ENCODE results near the gene GLTPD2. TPM values are rescaled to one million over a fixed set of nuclear protein-coding genes. Genes with fewer than 3 reads are reported as not detected.

GLTPD2 gene
- polyA plus RNA-seq: 10 to 100 TPM in 3 of 4 donors, 1 to 10 TPM in 1; 4.2 to 49.4 (median 33.8) TPM
- long read RNA-seq, donor 1: 0 reads
- long read RNA-seq, donor 2, transcript GLTPD2-201 (4 exons, 1,023 nt): major isoform, 11 of 11 reads
- long read RNA-seq, donor 2, partial matches to known transcripts: 0 of 11 reads
- long read RNA-seq, donor 2, other reads (novel, unspliced or antisense): 0 of 11 reads
- long read RNA-seq, donor 3, transcript GLTPD2-201 (4 exons, 1,023 nt): major isoform, 18 of 31 reads
- long read RNA-seq, donor 3, partial matches to known transcripts: 13 of 31 reads
- long read RNA-seq, donor 3, other reads (novel, unspliced or antisense): 0 of 31 reads
- long read RNA-seq, donor 4: 0 reads
- long read RNA-seq, donor 5, partial matches to known transcripts: 5 of 9 reads
- long read RNA-seq, donor 5, other reads (novel, unspliced or antisense): 0 of 9 reads
- long read RNA-seq, donor 6, transcript GLTPD2-201 (4 exons, 1,023 nt): major isoform, 9 of 15 reads
- long read RNA-seq, donor 6, partial matches to known transcripts: 6 of 15 reads
- long read RNA-seq, donor 6, other reads (novel, unspliced or antisense): 0 of 15 reads
- long read RNA-seq, donor 7: 0 reads
- long read RNA-seq, donor 8: 0 reads
- long read RNA-seq, donor 9, transcript GLTPD2-201 (4 exons, 1,023 nt): major isoform, 6 of 6 reads
- long read RNA-seq, donor 9, partial matches to known transcripts: 0 of 6 reads
- long read RNA-seq, donor 9, other reads (novel, unspliced or antisense): 0 of 6 reads
- long read RNA-seq, donor 10, partial matches to known transcripts: 0 of 4 reads
- long read RNA-seq, donor 10, other reads (novel, unspliced or antisense): 0 of 4 reads

DNA sequence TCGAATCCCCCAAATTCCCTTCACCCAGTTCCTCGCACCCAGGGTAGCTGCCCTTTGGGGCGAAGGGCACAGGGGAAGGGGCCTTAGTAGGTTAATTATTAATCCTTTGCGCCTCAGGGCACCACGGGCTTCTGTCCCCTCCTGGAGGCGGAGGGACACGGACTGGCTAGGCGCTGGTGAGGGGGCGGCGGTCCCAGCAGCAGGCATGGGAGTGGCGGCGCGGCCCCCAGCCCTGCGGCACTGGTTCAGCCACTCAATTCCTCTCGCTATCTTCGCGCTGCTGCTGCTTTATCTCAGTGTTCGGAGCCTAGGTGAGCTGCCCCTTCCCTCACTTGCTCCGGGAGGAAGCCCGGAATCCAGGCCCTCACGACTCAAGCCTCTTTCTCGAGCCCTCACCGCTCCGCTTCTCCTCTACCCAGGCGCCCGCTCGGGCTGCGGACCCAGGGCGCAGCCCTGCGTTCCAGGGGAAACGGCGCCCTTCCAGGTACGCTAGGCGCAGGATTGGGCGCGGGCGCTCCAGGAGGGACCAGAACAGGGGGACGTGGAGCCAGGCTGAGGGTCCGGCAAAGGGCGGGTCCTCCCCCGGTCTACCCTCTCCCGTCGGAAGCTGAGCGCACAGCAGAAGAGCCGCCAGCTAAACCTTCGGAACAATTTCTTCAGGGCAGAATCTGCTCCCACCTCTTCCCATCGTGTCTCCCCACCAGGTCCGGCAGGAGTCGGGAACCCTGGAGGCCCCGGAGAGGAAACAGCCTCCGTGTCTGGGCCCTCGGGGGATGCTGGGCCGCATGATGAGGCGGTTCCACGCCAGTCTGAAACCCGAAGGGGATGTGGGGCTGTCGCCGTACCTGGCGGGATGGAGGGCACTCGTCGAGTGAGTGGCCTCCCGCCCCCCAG lies at the start of gene GLTPD2:
TSS of gene GLTPD2 (plus strand) at position 158 of the 894 bp plus-strand sequence. CDS start at position 206, 48 bp downstream.
- no peaks in the 10 kb centered on the region for H3K36me3 ChIP-seq (ENCODE audit: control insufficient read depth in 3 of 3, insufficient read depth in 2 of 3, low read depth in 1 of 3, low read length in 3 of 3)
- peak within 1 kb of the TSS; percentile 98 to 100 (median 99) for H3K27ac ChIP-seq (ENCODE audit: low read depth in 1 of 3, low read length in 2 of 3)
- FAIRE-seq: no peak
- peaks cover 0 to 30% (median 5%) of the 10 kb centered on the region in 3 donors for H3K27me3 ChIP-seq (ENCODE audit: control insufficient read depth in 3 of 3, insufficient read depth in 3 of 3, low read length in 3 of 3)
- no peaks in the 10 kb centered on the region for H3K9me3 ChIP-seq (ENCODE audit: control insufficient read depth in 2 of 2, insufficient read depth in 1 of 2, low read depth in 1 of 2, low read length in 1 of 2)
- WGBS, 3 donors: 9 to 22% (median 22%) methylated on average over 50 to 62 of the region's 62 CpGs
- DNase-seq: peak; percentile 69 to 84
- peak within 1 kb of the TSS; percentile 48 to 95 (median 87) for H3K4me3 ChIP-seq (ENCODE audit: low read depth in 1 of 3, low read length in 3 of 3)
- H3K4me1 ChIP-seq (ENCODE audit: control insufficient read depth in 3 of 3, insufficient read depth in 2 of 3, low read depth in 1 of 3, low read length in 2 of 3): peaks cover 0 to 41% (median 10%) of the 10 kb centered on the region in 3 donors

DNA sequence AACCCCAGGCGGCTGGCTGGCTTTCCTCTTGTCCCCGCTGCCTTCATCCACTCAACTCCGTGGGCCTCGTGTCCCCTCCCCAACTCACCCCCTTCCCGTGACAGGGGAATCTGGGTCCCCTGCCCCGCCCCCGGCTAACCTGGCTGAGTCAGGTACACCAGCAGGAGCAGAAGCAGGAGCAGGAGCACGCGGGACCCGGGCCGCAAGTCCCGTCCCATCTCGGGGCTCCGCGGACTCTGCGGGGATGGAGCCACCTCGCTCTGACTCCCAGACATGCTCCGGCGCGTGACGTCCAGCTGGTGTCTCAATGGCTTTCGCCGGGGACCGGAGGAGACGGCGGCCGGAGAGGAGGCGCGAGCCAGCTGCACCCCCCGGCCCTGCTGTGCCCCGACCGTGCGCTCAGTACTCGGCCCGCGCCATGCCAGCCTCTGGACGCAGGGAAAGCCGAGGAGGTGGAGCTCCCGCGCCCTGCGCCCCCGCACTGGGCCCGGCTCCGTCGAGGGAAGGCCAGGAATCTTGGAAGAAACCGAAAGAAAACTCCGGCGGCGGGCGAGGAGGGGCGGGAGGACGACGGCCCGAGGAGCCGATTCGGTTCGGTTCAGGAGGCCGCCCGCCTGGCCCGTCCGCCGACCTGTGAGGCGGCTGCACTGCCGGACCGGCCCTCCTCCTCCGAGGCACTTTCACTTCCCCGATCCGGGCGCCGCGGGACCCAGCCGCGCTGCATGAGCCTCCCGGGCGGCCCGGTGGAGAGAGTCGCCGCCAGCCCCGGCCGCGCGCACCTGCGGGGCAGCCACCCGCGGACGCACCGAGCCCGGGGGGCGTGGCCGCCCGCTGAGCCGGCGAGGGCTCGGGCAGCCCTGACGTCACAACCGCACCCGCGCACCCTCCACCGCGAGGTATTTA lies 49.4 kb upstream of the GLTPD2 start, which contains the start of the genes CXCL16 and ZMYND15:
TSS of gene CXCL16 (minus strand) at position 807 of the 903 bp plus-strand sequence. CDS start at position 218, 589 bp downstream.
TSS of gene ZMYND15 (plus strand) at position 712 of the 903 bp plus-strand sequence. CDS start 716 bp downstream, outside the sequence.
- FAIRE-seq: no peak

DNA sequence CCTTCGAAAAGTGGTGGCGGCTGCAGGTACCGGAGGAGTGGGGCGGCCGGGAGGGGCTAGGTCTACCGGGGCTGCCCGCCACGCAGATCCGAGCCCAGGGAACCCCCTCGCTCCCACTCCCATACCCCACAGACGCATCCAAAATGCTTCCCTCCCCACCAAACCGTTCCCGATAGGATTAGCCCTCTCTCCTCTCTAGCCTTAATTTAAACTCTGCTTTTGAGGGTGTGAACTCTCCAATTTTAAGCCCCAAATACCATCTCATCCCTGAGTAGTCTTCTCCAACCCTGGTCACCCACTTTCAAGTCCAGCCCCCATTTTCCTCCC lies 48.8 kb upstream of the GLTPD2 start:
- Histone ChIP-seq H3K27me3 (ENCODE audit: control insufficient read depth in 3 of 3, insufficient read depth in 3 of 3, low read length in 3 of 3) (peaks cover 0 to 38% (median 3%) of the 10 kb centered on the region in 3 donors), H3K9me3 (ENCODE audit: control insufficient read depth in 2 of 2, insufficient read depth in 1 of 2, low read depth in 1 of 2, low read length in 1 of 2) (no peaks in the 10 kb centered on the region), H3K27ac (ENCODE audit: low read depth in 1 of 3, low read length in 2 of 3) (peak overlapping the region in 2 of 3 donors; percentile 12 to 51), H3K36me3 (ENCODE audit: control insufficient read depth in 3 of 3, insufficient read depth in 2 of 3, low read depth in 1 of 3, low read length in 3 of 3) (peaks cover 0 to 16% (median 0%) of the 10 kb centered on the region in 3 donors), H3K4me1 (ENCODE audit: control insufficient read depth in 3 of 3, insufficient read depth in 2 of 3, low read depth in 1 of 3, low read length in 2 of 3) (peaks cover 0 to 25% (median 1%) of the 10 kb centered on the region in 3 donors), H3K4me3 (ENCODE audit: low read depth in 1 of 3, low read length in 3 of 3) (peak overlapping the region; percentile 55 to 79 (median 73))
- no peak for FAIRE-seq
- DNase-seq: no peak
- WGBS, 3 donors: 4 to 9% (median 6%) methylated on average over 13 of the region's 13 CpGs

More for the DNA sequence above, 49.4 kb upstream of the GLTPD2 start, which contains the start of the genes CXCL16 and ZMYND15:
- peak within 1 kb of the TSS; percentile 55 to 79 (median 73) for H3K4me3 ChIP-seq (ENCODE audit: low read depth in 1 of 3, low read length in 3 of 3)
- H3K36me3 ChIP-seq (ENCODE audit: control insufficient read depth in 3 of 3, insufficient read depth in 2 of 3, low read depth in 1 of 3, low read length in 3 of 3): peaks cover 0 to 18% (median under 1%) of the 10 kb centered on the region in 3 donors
- peaks cover 0 to 32% (median 0%) of the 10 kb centered on the region in 3 donors for H3K27me3 ChIP-seq (ENCODE audit: control insufficient read depth in 3 of 3, insufficient read depth in 3 of 3, low read length in 3 of 3)
- 0 to 1% (median 1%) methylated on average over 73 to 100 of the region's 100 CpGs for WGBS, 3 donors
- DNase-seq: peak; percentile 77 to 90
- peak within 1 kb of the TSS; percentile 55 to 84 (median 82) for H3K27ac ChIP-seq (ENCODE audit: low read depth in 1 of 3, low read length in 2 of 3)
- H3K4me1 ChIP-seq (ENCODE audit: control insufficient read depth in 3 of 3, insufficient read depth in 2 of 3, low read depth in 1 of 3, low read length in 2 of 3): peaks cover 0 to 21% (median 0%) of the 10 kb centered on the region in 3 donors
- H3K9me3 ChIP-seq (ENCODE audit: control insufficient read depth in 2 of 2, insufficient read depth in 1 of 2, low read depth in 1 of 2, low read length in 1 of 2): no peaks in the 10 kb centered on the region

GRCh38 chr17:4740584-4740983 lies 48.2 kb upstream of the GLTPD2 start:
- peaks cover 0 to 13% (median 0%) of the 10 kb centered on the region in 3 donors for H3K36me3 ChIP-seq (ENCODE audit: control insufficient read depth in 3 of 3, insufficient read depth in 2 of 3, low read depth in 1 of 3, low read length in 3 of 3)
- 95 to 96% (median 96%) methylated on average over 8 of the region's 8 CpGs for WGBS, 3 donors
- peaks cover 0 to 44% (median 3%) of the 10 kb centered on the region in 3 donors for H3K27me3 ChIP-seq (ENCODE audit: control insufficient read depth in 3 of 3, insufficient read depth in 3 of 3, low read length in 3 of 3)
- H3K27ac ChIP-seq (ENCODE audit: low read depth in 1 of 3, low read length in 2 of 3): no peak overlapping the region
- H3K9me3 ChIP-seq (ENCODE audit: control insufficient read depth in 2 of 2, insufficient read depth in 1 of 2, low read depth in 1 of 2, low read length in 1 of 2): no peaks in the 10 kb centered on the region
- FAIRE-seq (no peak), DNase-seq (no peak)
- no peak overlapping the region for H3K4me3 ChIP-seq (ENCODE audit: low read depth in 1 of 3, low read length in 3 of 3)
- peaks cover 0 to 30% (median 3%) of the 10 kb centered on the region in 3 donors for H3K4me1 ChIP-seq (ENCODE audit: control insufficient read depth in 3 of 3, insufficient read depth in 2 of 3, low read depth in 1 of 3, low read length in 2 of 3)

- peaks cover 0 to 25% (median 3%) of the 10 kb centered on the region in 3 donors for H3K4me1 ChIP-seq (ENCODE audit: control insufficient read depth in 3 of 3, insufficient read depth in 2 of 3, low read depth in 1 of 3, low read length in 2 of 3)
- FAIRE-seq (no peak), DNase-seq (no peak)
- no peaks in the 10 kb centered on the region for H3K9me3 ChIP-seq (ENCODE audit: control insufficient read depth in 2 of 2, insufficient read depth in 1 of 2, low read depth in 1 of 2, low read length in 1 of 2)
- H3K36me3 ChIP-seq (ENCODE audit: control insufficient read depth in 3 of 3, insufficient read depth in 2 of 3, low read depth in 1 of 3, low read length in 3 of 3): peaks cover 0 to 13% (median 0%) of the 10 kb centered on the region in 3 donors
- WGBS, 3 donors: 91 to 98% (median 91%) methylated on average over 6 to 8 of the region's 8 CpGs
- peaks cover 0 to 53% (median 3%) of the 10 kb centered on the region in 3 donors for H3K27me3 ChIP-seq (ENCODE audit: control insufficient read depth in 3 of 3, insufficient read depth in 3 of 3, low read length in 3 of 3)
- H3K4me3 ChIP-seq (ENCODE audit: low read depth in 1 of 3, low read length in 3 of 3): no peak overlapping the region
- H3K27ac ChIP-seq (ENCODE audit: low read depth in 1 of 3, low read length in 2 of 3): no peak overlapping the region
Measured at GRCh38 chr17:4741544-4741943, 47.2 kb upstream of the GLTPD2 start.

GRCh38 chr17:4742133-4742532 lies 46.6 kb upstream of the GLTPD2 start:
- peaks cover 0 to 25% (median 3%) of the 10 kb centered on the region in 3 donors for H3K4me1 ChIP-seq (ENCODE audit: control insufficient read depth in 3 of 3, insufficient read depth in 2 of 3, low read depth in 1 of 3, low read length in 2 of 3)
- 87 to 93% (median 92%) methylated on average over 9 of the region's 9 CpGs for WGBS, 3 donors
- no peaks in the 10 kb centered on the region for H3K9me3 ChIP-seq (ENCODE audit: control insufficient read depth in 2 of 2, insufficient read depth in 1 of 2, low read depth in 1 of 2, low read length in 1 of 2)
- H3K4me3 ChIP-seq (ENCODE audit: low read depth in 1 of 3, low read length in 3 of 3): no peak overlapping the region
- H3K27me3 ChIP-seq (ENCODE audit: control insufficient read depth in 3 of 3, insufficient read depth in 3 of 3, low read length in 3 of 3): peaks cover 0 to 54% (median 3%) of the 10 kb centered on the region in 3 donors
- H3K27ac ChIP-seq (ENCODE audit: low read depth in 1 of 3, low read length in 2 of 3): no peak overlapping the region
- DNase-seq (no peak), FAIRE-seq (no peak)
- peaks cover 0 to 9% (median 0%) of the 10 kb centered on the region in 3 donors for H3K36me3 ChIP-seq (ENCODE audit: control insufficient read depth in 3 of 3, insufficient read depth in 2 of 3, low read depth in 1 of 3, low read length in 3 of 3)

DNA sequence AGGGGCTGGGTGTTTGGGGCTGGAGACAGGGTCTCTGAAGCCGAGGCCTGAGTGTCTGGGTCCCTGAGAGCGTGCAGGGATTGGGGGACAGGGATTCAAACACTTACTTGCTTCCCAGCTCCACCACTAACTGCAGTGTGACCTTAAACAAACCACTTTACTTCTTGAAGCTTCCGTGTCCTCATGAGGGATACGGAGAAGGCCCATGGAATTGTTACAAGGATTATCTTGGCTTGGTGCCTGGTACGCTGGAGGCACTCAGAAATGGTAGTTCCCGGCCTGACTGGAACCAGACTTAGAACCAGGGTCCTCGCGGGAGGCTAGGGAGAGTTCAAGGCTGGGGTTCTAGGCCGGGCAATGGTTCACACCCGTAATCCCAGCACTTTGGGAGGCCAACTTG lies 46.1 kb upstream of the GLTPD2 start:
- peaks cover 0 to 54% (median 3%) of the 10 kb centered on the region in 3 donors for H3K27me3 ChIP-seq (ENCODE audit: control insufficient read depth in 3 of 3, insufficient read depth in 3 of 3, low read length in 3 of 3)
- no peak overlapping the region for H3K27ac ChIP-seq (ENCODE audit: low read depth in 1 of 3, low read length in 2 of 3)
- 80 to 87% (median 82%) methylated on average over 10 of the region's 10 CpGs for WGBS, 3 donors
- H3K36me3 ChIP-seq (ENCODE audit: control insufficient read depth in 3 of 3, insufficient read depth in 2 of 3, low read depth in 1 of 3, low read length in 3 of 3): peaks cover 0 to 7% (median 0%) of the 10 kb centered on the region in 3 donors
- no peaks in the 10 kb centered on the region for H3K9me3 ChIP-seq (ENCODE audit: control insufficient read depth in 2 of 2, insufficient read depth in 1 of 2, low read depth in 1 of 2, low read length in 1 of 2)
- no peak for FAIRE-seq
- peaks cover 0 to 25% (median 3%) of the 10 kb centered on the region in 3 donors for H3K4me1 ChIP-seq (ENCODE audit: control insufficient read depth in 3 of 3, insufficient read depth in 2 of 3, low read depth in 1 of 3, low read length in 2 of 3)
- no peak overlapping the region for H3K4me3 ChIP-seq (ENCODE audit: low read depth in 1 of 3, low read length in 3 of 3)
- no peak for DNase-seq

All from small intestine (tissue), 16 donors.